Stomach (tissue), 4 donors: ENCODE results near the gene MIPEP.

ENCODE experiments used
- EP300 ChIP-seq: sonication (generic); formaldehyde crosslinking; IDR thresholded peaks from one replicate; pipeline ENCODE4 v1.6.1; 2017; ENCODE audit warnings: antibody characterized with exemption
- POLR2A ChIP-seq, 4 donors: fragments of 450-650 bp; IDR thresholded peaks; one replicate each; pipeline ENCODE4 v1.6.1; 2016; ENCODE audit warnings: antibody characterized with exemption in 4 of 4, control low read depth in 2 of 4, mild to moderate bottlenecking in 1 of 4, moderate library complexity in 1 of 4
- POLR2AphosphoS5 ChIP-seq, 3 donors: sonication (generic); formaldehyde crosslinking; IDR thresholded peaks; one replicate each; pipeline ENCODE4 v1.6.1; 2016; ENCODE audit warnings: antibody characterized with exemption in 3 of 3
- TF ChIP-seq, protein P1 (sequence below), 7 experiments: fragments of 450-650 bp in 4 of 7; fragments of 200-600 bp in 3 of 7; sonication (generic) in 3 of 7; IDR thresholded peaks; one replicate each; pipeline ENCODE4 v1.5.1; 2016 to 2019; ENCODE audit warnings: antibody characterized with exemption in 7 of 7, control low read depth in 2 of 7, mild to moderate bottlenecking in 1 of 7

GRCh38 chr13:23928985-23929384, 39.8 kb upstream of the MIPEP start:
- TF ChIP-seq, protein P1, sequence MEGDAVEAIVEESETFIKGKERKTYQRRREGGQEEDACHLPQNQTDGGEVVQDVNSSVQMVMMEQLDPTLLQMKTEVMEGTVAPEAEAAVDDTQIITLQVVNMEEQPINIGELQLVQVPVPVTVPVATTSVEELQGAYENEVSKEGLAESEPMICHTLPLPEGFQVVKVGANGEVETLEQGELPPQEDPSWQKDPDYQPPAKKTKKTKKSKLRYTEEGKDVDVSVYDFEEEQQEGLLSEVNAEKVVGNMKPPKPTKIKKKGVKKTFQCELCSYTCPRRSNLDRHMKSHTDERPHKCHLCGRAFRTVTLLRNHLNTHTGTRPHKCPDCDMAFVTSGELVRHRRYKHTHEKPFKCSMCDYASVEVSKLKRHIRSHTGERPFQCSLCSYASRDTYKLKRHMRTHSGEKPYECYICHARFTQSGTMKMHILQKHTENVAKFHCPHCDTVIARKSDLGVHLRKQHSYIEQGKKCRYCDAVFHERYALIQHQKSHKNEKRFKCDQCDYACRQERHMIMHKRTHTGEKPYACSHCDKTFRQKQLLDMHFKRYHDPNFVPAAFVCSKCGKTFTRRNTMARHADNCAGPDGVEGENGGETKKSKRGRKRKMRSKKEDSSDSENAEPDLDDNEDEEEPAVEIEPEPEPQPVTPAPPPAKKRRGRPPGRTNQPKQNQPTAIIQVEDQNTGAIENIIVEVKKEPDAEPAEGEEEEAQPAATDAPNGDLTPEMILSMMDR (IDR thresholded peaks at IDR 0.05) = no peak
- TF ChIP-seq POLR2A (IDR thresholded peaks at IDR 0.05) (no peak), POLR2AphosphoS5 (IDR thresholded peaks at IDR 0.05) (no peak), EP300 (no peak)
